Neutrophil (primary cell): ENCODE results near the gene ADD2.

Experiments
- H3K27ac ChIP-seq: fragments of 200-600 bp; sonication (generic); 2 replicates; pipeline ENCODE4 v1.5.1; 2016; ENCODE audit warnings: mild to moderate bottlenecking, moderate library complexity
- H3K27me3 ChIP-seq: fragments of 200-600 bp; sonication (generic); 2 replicates; pipeline ENCODE4 v1.6.0; 2016; ENCODE audit warnings: mild to moderate bottlenecking
- H3K36me3 ChIP-seq: fragments of 200-600 bp; sonication (generic); 2 replicates; pipeline ENCODE4 v1.5.1; 2017
- H3K4me1 ChIP-seq, 2 experiments: fragments of 200-600 bp in 1 of 2; sonication (generic) in 1 of 2; 1 replicate in 1 of 2; 2 replicates in 1 of 2; pipeline versions ENCODE4 v1.5.1 to v1.6.1; 2013 to 2016; ENCODE audit warnings: low read depth in 1 of 2, low read length in 1 of 2, mild to moderate bottlenecking in 1 of 2, moderate library complexity in 1 of 2; ENCODE audit not compliant: control insufficient read depth in 1 of 2, insufficient read depth in 1 of 2
- H3K4me3 ChIP-seq, 2 experiments: fragments of 200-600 bp in 1 of 2; sonication (generic) in 1 of 2; 1 replicate in 1 of 2; 2 replicates in 1 of 2; pipeline ENCODE4 v1.5.1; 2013 to 2016; ENCODE audit warnings: low read depth in 1 of 2, low read length in 1 of 2, mild to moderate bottlenecking in 1 of 2, moderate library complexity in 1 of 2
- H3K9me3 ChIP-seq: fragments of 200-600 bp; sonication (generic); 2 replicates; pipeline ENCODE4 v1.5.1; 2016
- CTCF ChIP-seq: fragments of 200-600 bp; sonication (generic); IDR thresholded peaks from 2 replicates; pipeline ENCODE4 v1.5.1; 2016; ENCODE audit warnings: antibody characterized with exemption

Gene ADD2

GRCh38 chr2:70708376-70709199 lies 59.4 kb downstream of the ADD2 start:
- Histone ChIP-seq H3K27ac (no peak overlapping the region), H3K4me1 (no peaks in the 10 kb centered on the region), H3K27me3 (no peaks in the 10 kb centered on the region), H3K9me3 (no peaks in the 10 kb centered on the region), H3K36me3 (no peaks in the 10 kb centered on the region), H3K4me3 (no peak overlapping the region)
- TF ChIP-seq CTCF: no peak

GRCh38 chr2:70707706-70708105 lies 60.3 kb downstream of the ADD2 start:
- peaks cover 3% of the 10 kb centered on the region for H3K27me3 ChIP-seq
- TF ChIP-seq CTCF: no peak
- no peaks in the 10 kb centered on the region for H3K9me3 ChIP-seq
- H3K36me3 ChIP-seq: no peaks in the 10 kb centered on the region
- H3K27ac ChIP-seq: no peak overlapping the region
- no peak overlapping the region for H3K4me3 ChIP-seq
- H3K4me1 ChIP-seq: no peaks in the 10 kb centered on the region

- TF ChIP-seq CTCF: no peak
Measured at GRCh38 chr2:70706026-70706795, 61.8 kb downstream of the ADD2 start.

GRCh38 chr2:70705160-70705850 lies 62.7 kb downstream of the ADD2 start:
- Histone ChIP-seq H3K36me3 (no peaks in the 10 kb centered on the region), H3K4me3 (no peak overlapping the region), H3K9me3 (no peaks in the 10 kb centered on the region), H3K27ac (no peak overlapping the region), H3K4me1 (no peaks in the 10 kb centered on the region), H3K27me3 (peaks cover 20% of the 10 kb centered on the region)
- TF ChIP-seq CTCF: no peak

More at GRCh38 chr2:70706026-70706795, 61.8 kb downstream of the ADD2 start:
- Histone ChIP-seq H3K27me3 (peaks cover 13% of the 10 kb centered on the region), H3K4me3 (no peak overlapping the region), H3K4me1 (no peaks in the 10 kb centered on the region), H3K27ac (no peak overlapping the region), H3K9me3 (no peaks in the 10 kb centered on the region), H3K36me3 (no peaks in the 10 kb centered on the region)

GRCh38 chr2:70703900-70704549 lies 64.0 kb downstream of the ADD2 start:
- no peak overlapping the region for H3K4me3 ChIP-seq
- no peak overlapping the region for H3K27ac ChIP-seq
- no peaks in the 10 kb centered on the region for H3K4me1 ChIP-seq
- H3K36me3 ChIP-seq: no peaks in the 10 kb centered on the region
- no peaks in the 10 kb centered on the region for H3K9me3 ChIP-seq
- H3K27me3 ChIP-seq: peaks cover 20% of the 10 kb centered on the region
- no peak for TF ChIP-seq CTCF
